Thoracic aorta (tissue), 2 donors: ENCODE measurements around the gene GABBR2. TPM values are rescaled to one million over a fixed set of nuclear protein-coding genes. Genes with fewer than 3 reads are reported as not detected.

Source experiments
- ATAC-seq: fragments of 150-250 bp; one replicate; pipeline ENCODE4 v1.8.0; 2017; ENCODE audit warnings: low read depth; ENCODE audit not compliant: insufficient number of reproducible peaks, low FRiP score
- DNase-seq: peaks from one replicate; pipeline ENCODE4 v3.0.0-alpha.2; 2020; ENCODE audit warnings: low spot score
- H3K27ac ChIP-seq, 2 donors: fragments of 200-600 bp; sonication (generic); 1 replicate in 1 of 2; 2 replicates in 1 of 2; pipeline ENCODE4 v1.5.1; 2016; ENCODE audit warnings: mild to moderate bottlenecking in 2 of 2, moderate library complexity in 2 of 2
- H3K27me3 ChIP-seq: fragments of 200-600 bp; sonication (generic); replicated peaks from 2 replicates; pipeline ENCODE4 v1.6.0; 2016; ENCODE audit warnings: mild to moderate bottlenecking; ENCODE audit not compliant: insufficient read depth
- H3K36me3 ChIP-seq: fragments of 200-600 bp; sonication (generic); one replicate; pipeline ENCODE4 v1.5.1; 2016
- H3K4me1 ChIP-seq, 2 donors: fragments of 200-600 bp; sonication (generic); 1 replicate in 1 of 2; 2 replicates in 1 of 2; pipeline versions ENCODE4 v1.5.1 to v1.6.0; 2016; ENCODE audit warnings: low read depth in 2 of 2, mild to moderate bottlenecking in 1 of 2; ENCODE audit not compliant: control insufficient read depth in 1 of 2
- H3K4me3 ChIP-seq: fragments of 200-600 bp; sonication (generic); 2 replicates; pipeline ENCODE4 v1.5.1; 2016; ENCODE audit warnings: mild to moderate bottlenecking
- H3K9me3 ChIP-seq: fragments of 200-600 bp; sonication (generic); 2 replicates; pipeline ENCODE4 v1.5.1; 2016
- total RNA-seq, 2 donors: library from RNA; depleted of rRNA; stranded (reverse); fragments of >200 nt; gene quantifications; one replicate each; pipeline versions ENCODE4 v1.1.0 to v1.2.3, GENCODE V29; 2016
- TF ChIP-seq, protein P1 (sequence below): fragments of 200-600 bp; sonication (generic); IDR thresholded peaks from one replicate; pipeline ENCODE4 v1.5.1; 2019; ENCODE audit warnings: antibody characterized with exemption

GABBR2 gene
- total RNA-seq, 2 donors from 2014 or later, result not detected

DNA sequence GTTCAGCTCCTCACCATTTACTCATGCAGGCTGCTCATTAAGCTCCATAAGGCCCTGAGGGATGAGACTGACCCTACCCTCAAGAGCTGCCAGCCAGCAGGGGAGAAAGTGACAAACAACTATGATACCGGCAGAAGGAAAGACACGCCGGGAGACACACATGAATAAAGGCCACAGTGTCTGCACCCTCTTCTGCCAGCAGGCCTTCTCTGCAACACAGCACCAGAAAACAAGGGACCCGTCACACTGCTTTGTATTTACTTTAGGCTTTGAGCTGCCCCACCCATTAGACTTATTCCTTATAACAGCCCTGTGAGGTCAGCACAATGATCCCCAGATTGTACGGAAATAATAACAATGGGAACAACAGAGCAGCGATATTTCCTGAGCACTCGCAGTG, 7.2 kb downstream of the GABBR2 start:
- DNase-seq (no peak), ATAC-seq (no peak)
- no peaks in the 10 kb centered on the region for H3K27me3 ChIP-seq
- H3K27ac ChIP-seq, result no peak overlapping the region
- TF ChIP-seq, protein P1, sequence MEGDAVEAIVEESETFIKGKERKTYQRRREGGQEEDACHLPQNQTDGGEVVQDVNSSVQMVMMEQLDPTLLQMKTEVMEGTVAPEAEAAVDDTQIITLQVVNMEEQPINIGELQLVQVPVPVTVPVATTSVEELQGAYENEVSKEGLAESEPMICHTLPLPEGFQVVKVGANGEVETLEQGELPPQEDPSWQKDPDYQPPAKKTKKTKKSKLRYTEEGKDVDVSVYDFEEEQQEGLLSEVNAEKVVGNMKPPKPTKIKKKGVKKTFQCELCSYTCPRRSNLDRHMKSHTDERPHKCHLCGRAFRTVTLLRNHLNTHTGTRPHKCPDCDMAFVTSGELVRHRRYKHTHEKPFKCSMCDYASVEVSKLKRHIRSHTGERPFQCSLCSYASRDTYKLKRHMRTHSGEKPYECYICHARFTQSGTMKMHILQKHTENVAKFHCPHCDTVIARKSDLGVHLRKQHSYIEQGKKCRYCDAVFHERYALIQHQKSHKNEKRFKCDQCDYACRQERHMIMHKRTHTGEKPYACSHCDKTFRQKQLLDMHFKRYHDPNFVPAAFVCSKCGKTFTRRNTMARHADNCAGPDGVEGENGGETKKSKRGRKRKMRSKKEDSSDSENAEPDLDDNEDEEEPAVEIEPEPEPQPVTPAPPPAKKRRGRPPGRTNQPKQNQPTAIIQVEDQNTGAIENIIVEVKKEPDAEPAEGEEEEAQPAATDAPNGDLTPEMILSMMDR, result no peak
- no peaks in the 10 kb centered on the region for H3K36me3 ChIP-seq
- no peaks in the 10 kb centered on the region for H3K9me3 ChIP-seq
- H3K4me1 ChIP-seq, result no peaks in the 10 kb centered on the region
- H3K4me3 ChIP-seq, result no peak overlapping the region

DNA sequence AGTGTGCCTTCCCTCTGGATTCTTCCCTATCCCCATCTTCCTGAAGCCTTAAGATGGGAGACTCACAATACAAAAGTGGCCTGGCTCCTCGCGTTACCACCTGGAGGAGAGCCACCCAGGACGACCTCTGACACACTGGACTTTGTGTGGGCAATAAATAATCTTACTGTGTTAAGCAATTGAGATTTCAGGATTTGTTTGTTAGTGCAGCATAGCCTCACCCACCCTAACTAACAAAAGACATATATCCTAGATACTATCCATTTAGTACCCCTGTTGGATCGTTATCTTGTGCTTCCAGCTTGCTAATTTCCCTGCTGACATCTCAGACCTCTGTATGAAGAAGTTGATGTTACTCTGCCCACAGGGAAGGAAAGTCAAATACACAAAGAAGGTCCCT, 7.9 kb downstream of the GABBR2 start:
- Histone ChIP-seq H3K27ac (no peak overlapping the region), H3K4me3 (no peak overlapping the region), H3K27me3 (no peaks in the 10 kb centered on the region), H3K36me3 (no peaks in the 10 kb centered on the region), H3K4me1 (no peaks in the 10 kb centered on the region), H3K9me3 (no peaks in the 10 kb centered on the region)
- TF ChIP-seq, protein P1, result no peak
- no peak for DNase-seq
- ATAC-seq, result no peak

DNA sequence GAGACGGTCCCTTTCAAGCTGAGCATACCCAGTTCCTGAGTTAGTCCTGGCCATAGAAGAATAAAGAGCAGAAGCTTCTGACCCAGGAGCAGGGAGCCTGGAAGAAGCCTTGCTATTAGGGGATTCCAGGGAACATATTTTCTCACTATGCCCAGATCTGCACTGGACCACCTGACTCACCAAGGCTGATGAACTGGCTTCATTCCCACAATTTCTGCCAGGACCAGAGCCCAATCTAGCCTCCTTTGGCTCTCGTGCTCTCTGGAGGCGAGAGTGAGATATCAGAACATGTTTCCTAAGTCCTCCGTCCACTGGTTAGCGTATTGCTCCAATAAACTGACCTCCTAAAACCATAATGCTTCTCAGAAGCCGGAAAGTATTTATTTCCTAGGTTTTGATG, 9.9 kb downstream of the GABBR2 start:
- Histone ChIP-seq H3K4me1 (no peaks in the 10 kb centered on the region), H3K4me3 (no peak overlapping the region), H3K27ac (no peak overlapping the region), H3K27me3 (no peaks in the 10 kb centered on the region), H3K36me3 (no peaks in the 10 kb centered on the region), H3K9me3 (no peaks in the 10 kb centered on the region)
- TF ChIP-seq, protein P1, result no peak
- DNase-seq (no peak), ATAC-seq (no peak)

DNA sequence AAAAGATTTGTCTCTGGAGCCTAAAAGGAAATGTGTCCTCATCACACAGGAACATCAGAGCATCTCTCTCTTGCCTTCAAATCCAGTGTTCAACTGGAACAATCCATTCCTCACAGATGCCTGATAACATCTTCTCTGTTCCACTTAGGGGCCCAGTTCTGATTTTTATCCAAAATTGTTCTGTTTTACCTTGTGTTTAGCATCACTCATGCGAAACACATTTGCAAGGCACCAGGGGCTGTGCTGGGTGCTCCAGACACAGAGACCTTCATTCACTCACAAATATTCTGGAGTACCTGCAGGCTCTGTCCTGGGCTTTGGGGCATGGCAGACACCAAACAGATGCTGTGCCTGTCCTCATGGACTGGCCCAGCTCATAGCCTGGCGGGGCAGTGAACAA, 13.8 kb downstream of the GABBR2 start:
- H3K27ac ChIP-seq, result no peak overlapping the region
- H3K4me1 ChIP-seq, result no peaks in the 10 kb centered on the region
- no peak overlapping the region for H3K4me3 ChIP-seq
- H3K9me3 ChIP-seq, result no peaks in the 10 kb centered on the region
- no peaks in the 10 kb centered on the region for H3K27me3 ChIP-seq
- ATAC-seq (no peak), DNase-seq (no peak)
- H3K36me3 ChIP-seq, result no peaks in the 10 kb centered on the region
- TF ChIP-seq, protein P1, result no peak

DNA sequence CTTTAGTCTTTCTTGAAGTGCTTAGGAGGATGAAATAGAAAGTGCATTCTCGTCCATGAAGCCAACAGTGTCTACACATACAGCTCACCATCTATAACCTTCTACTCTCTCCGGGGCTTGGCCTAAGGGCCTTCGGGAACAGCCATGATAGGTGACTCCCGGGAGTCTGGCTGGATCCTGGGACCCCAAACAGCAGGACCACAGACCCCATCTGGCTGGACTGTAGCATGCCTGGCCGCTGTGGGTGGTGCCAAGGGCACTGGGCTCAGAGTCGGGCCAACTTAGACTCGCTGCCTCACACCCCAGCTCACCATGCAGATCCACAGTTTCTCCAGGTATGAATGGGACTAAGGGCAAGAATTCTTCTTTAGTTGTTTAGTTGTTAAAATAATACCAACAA, 16.3 kb downstream of the GABBR2 start:
- H3K9me3 ChIP-seq, result no peaks in the 10 kb centered on the region
- no peak overlapping the region for H3K4me3 ChIP-seq
- no peak overlapping the region for H3K27ac ChIP-seq
- no peaks in the 10 kb centered on the region for H3K36me3 ChIP-seq
- DNase-seq, result no peak
- no peak for ATAC-seq
- TF ChIP-seq, protein P1, result no peak
- H3K4me1 ChIP-seq, result no peaks in the 10 kb centered on the region
- no peaks in the 10 kb centered on the region for H3K27me3 ChIP-seq
